ENCODE data around the gene POLR2A.

DNA sequence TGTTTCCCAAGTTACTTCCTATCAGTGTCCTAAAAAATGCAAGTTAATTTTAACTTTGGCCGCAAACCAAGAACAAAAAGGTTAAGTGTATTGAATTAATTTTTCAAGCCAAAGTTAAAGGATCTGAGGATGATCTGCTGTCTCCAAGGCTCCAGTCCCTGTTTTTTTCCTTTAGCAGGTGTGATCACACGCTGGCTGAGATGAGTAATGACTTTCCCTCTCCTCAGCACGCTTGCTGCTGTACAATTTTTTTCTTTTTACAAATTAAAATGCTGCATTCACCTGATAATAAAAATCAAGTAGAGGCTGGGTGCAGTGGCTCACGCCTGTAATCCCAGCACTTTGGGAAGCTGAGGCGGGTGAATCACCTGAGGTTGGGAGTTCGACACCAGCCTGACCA is 60.7 kb downstream of the POLR2A start:
- TF ChIP-seq POLR2A (IDR thresholded peaks at IDR 0.05; ENCODE audit: extremely low read depth, insufficient read length) (no peak), MYC (IDR thresholded peaks at IDR 0.05; ENCODE audit: low read depth, low read length) (no peak)
- TF ChIP-seq, protein P1, sequence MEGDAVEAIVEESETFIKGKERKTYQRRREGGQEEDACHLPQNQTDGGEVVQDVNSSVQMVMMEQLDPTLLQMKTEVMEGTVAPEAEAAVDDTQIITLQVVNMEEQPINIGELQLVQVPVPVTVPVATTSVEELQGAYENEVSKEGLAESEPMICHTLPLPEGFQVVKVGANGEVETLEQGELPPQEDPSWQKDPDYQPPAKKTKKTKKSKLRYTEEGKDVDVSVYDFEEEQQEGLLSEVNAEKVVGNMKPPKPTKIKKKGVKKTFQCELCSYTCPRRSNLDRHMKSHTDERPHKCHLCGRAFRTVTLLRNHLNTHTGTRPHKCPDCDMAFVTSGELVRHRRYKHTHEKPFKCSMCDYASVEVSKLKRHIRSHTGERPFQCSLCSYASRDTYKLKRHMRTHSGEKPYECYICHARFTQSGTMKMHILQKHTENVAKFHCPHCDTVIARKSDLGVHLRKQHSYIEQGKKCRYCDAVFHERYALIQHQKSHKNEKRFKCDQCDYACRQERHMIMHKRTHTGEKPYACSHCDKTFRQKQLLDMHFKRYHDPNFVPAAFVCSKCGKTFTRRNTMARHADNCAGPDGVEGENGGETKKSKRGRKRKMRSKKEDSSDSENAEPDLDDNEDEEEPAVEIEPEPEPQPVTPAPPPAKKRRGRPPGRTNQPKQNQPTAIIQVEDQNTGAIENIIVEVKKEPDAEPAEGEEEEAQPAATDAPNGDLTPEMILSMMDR (IDR thresholded peaks at IDR 0.05; ENCODE audit: low read depth, low read length): no peak
- TF ChIP-seq, protein P2, sequence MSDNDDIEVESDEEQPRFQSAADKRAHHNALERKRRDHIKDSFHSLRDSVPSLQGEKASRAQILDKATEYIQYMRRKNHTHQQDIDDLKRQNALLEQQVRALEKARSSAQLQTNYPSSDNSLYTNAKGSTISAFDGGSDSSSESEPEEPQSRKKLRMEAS (IDR thresholded peaks at IDR 0.05; ENCODE audit: low read depth, low read length): no peak
